Measurements from ENCODE around the gene BMP7. TPM values are rescaled to one million over a fixed set of nuclear protein-coding genes. Genes with fewer than 3 reads are reported as not detected.

Gene BMP7
- total and polyA plus RNA-seq, 10 donors: 0.26 to 1.5 (median 0.75) TPM; not detected in 1

- Histone ChIP-seq H3K36me3 (no peaks in the 10 kb centered on the region), H3K4me1 (peaks cover 0 to 25% (median 6%) of the 10 kb centered on the region in 6 donors), H3K9me3 (no peaks in the 10 kb centered on the region), H3K4me3 (no peak overlapping the region), H3K27ac (no peak overlapping the region), H3K27me3 (replicated peaks in 1 of 7) (peaks cover 0 to 100% (median 48%) of the 10 kb centered on the region in 7 donors)
- TF ChIP-seq POLR2AphosphoS5 (IDR thresholded peaks at IDR 0.05): no peak
- TF ChIP-seq POLR2A (IDR thresholded peaks at IDR 0.05): no peak
- no peak for TF ChIP-seq CTCF (IDR thresholded peaks at IDR 0.05 in 8 of 11, conservative IDR thresholded peaks at IDR 0.05 in 3 of 11)
- intact Hi-C loops (cut with DNase I; ENCODE audit: low total_unique reads): no loop called here
- DNase-seq: no peak
- WGBS, 5 donors: 41 to 60% (median 51%) methylated on average over 13 of the region's 13 CpGs
Observed at GRCh38 chr20:57261457-57262251, 4.8 kb downstream of the BMP7 start.

- 14 to 23% (median 17%) methylated on average over 14 of the region's 14 CpGs for WGBS, 5 donors
- H3K36me3 ChIP-seq: no peaks in the 10 kb centered on the region
- no peak overlapping the region for H3K4me3 ChIP-seq
- peaks cover 0 to 18% (median 2%) of the 10 kb centered on the region in 6 donors for H3K4me1 ChIP-seq
- TF ChIP-seq POLR2A (IDR thresholded peaks at IDR 0.05) (no peak), POLR2AphosphoS5 (IDR thresholded peaks at IDR 0.05) (no peak), CTCF (IDR thresholded peaks at IDR 0.05 in 8 of 11, conservative IDR thresholded peaks at IDR 0.05 in 3 of 11) (no peak)
- no peak overlapping the region for H3K27ac ChIP-seq
- intact Hi-C loops (cut with DNase I; ENCODE audit: low total_unique reads): no loop called here
- H3K27me3 ChIP-seq (replicated peaks in 1 of 7): peaks cover 0 to 100% (median 41%) of the 10 kb centered on the region in 7 donors
- H3K9me3 ChIP-seq: no peaks in the 10 kb centered on the region
- DNase-seq: no peak
Observed at GRCh38 chr20:57260934-57261333, 5.5 kb downstream of the BMP7 start.

- WGBS, 5 donors: 55 to 70% (median 63%) methylated on average over 23 of the region's 23 CpGs
- Histone ChIP-seq H3K4me3 (no peak overlapping the region), H3K9me3 (no peaks in the 10 kb centered on the region), H3K36me3 (no peaks in the 10 kb centered on the region), H3K4me1 (peaks cover 0 to 11% (median 0%) of the 10 kb centered on the region in 6 donors), H3K27ac (no peak overlapping the region), H3K27me3 (replicated peaks in 1 of 7) (peaks cover 0 to 100% (median 34%) of the 10 kb centered on the region in 7 donors)
- intact Hi-C loops (cut with DNase I; ENCODE audit: low total_unique reads): no loop called here
- no peak for DNase-seq
- TF ChIP-seq CTCF (IDR thresholded peaks at IDR 0.05 in 8 of 11, conservative IDR thresholded peaks at IDR 0.05 in 3 of 11): no peak
- TF ChIP-seq POLR2A (IDR thresholded peaks at IDR 0.05): no peak
Observed at GRCh38 chr20:57259938-57260921, 6.2 kb downstream of the BMP7 start.

All from spleen (tissue), 11 donors.